GM04503 (cell line): ENCODE data around the gene FSD1.

Source experiments
- DNase-seq: peaks from one replicate; pipeline ENCODE4 v3.0.0-alpha.2; 2012; ENCODE audit warnings: low read depth

Gene FSD1

GRCh38 chr19:4365341-4365740 is 60.9 kb downstream of the FSD1 start:
- DNase-seq = no peak

DNA sequence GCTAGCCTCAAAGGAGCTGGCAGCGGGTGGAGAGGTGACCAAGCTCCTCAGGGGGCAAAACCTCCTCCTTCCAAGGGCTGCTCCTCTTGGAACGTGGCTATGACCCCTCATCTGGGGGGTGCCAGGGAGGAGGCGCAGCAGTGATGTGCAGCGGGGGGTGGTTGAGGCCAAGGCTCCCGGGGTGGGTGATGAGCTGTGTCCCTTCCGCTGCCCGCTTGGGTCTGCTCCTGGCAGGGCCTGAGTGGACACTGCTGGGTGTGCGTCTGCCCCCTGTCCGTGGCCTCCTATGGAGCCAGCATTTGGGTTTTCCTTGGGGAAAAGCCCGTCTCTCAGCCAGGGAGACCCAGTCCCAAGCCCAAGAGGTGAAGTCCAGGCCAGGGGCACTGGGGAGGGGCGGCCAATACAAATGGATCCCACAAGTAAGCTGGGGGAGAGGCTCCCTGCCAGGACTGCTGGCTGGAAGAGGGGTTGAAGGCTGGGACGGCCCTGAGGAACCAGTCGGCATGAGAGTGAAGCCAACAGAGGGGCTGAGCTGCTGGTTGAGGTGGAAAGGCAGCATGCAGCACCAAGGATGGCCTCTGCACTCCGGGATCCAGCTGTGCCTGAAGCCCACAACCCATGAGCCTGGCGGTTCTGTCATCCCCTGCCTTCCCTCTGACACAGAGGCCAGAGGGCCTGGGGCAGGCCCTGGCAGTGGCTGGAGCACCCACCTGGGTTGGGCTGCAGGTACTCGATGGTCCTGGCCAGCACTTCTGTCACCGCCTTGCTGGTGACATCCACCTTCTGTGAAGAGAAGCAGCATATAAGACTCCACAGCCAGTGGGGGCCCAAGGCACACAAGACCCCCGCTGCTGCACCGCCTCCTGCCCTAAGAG is 61.6 kb downstream of the FSD1 start:
- no peak for DNase-seq

- DNase-seq = no peak
Observed at GRCh38 chr19:4366666-4367335, 62.4 kb downstream of the FSD1 start.

- no peak for DNase-seq
Observed at GRCh38 chr19:4367336-4367723, 62.9 kb downstream of the FSD1 start.

DNA sequence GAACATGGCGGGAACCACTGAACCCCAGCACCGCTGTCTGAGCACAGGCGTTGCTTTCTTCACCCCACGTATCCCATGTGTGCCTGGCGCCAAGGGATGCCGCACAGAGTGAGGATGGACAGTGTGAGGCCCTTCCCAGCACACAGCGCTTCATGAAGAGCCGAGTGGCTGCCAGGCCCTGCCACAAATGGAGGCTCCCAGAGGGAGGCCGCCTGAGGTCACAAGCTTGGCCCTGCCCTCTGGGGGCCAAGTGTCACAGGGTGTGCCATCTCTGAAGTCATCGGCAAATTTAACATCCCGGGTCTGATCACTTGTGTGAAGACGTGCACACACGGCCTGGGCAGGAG is 63.4 kb downstream of the FSD1 start:
- DNase-seq = no peak

GRCh38 chr19:4368128-4368820 is 63.9 kb downstream of the FSD1 start:
- DNase-seq = no peak

DNA sequence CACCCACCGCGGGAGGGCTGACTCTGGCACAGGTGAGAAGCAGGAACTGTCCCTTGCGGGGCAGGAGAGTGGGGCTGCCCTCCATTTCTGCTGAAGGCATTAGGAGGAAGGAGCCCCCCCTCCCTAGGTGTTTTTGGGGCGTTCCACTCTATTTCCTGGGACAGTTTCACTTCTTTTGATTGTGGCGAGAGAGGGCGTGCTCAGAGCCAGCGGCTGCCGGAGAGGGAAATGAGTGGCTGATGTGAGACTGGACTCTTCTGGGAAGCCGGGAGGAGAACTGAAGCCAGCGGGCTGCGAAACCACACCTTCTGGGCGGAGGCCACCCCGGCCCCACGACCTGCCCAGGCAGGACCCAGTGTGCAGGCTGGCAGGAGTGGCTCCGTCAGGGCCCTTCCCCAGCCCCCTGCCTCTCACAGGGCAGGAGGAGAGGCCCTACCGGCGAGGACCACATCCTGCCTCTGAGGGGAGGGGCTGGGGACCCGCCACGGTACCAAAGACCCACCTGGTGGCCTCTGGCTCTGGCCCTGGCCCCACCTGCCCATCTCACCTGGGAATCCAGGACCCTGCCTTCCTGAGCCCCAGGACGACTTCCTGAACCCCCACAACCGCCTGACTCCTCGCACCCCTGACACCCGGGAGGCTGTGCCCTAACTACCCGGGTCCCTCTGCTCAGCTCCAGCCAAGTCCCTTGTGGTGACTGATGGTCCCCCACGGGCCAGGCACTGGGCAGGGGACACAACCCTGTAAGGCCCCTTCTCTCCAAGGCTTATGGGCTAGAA is 64.9 kb downstream of the FSD1 start:
- DNase-seq = no peak

GRCh38 chr19:4369888-4370260 is 65.5 kb downstream of the FSD1 start:
- DNase-seq = no peak

- DNase-seq = no peak
Observed at GRCh38 chr19:4370418-4371041, 66.1 kb downstream of the FSD1 start.

GRCh38 chr19:4371247-4372164 is 67.1 kb downstream of the FSD1 start:
- DNase-seq = no peak

DNA sequence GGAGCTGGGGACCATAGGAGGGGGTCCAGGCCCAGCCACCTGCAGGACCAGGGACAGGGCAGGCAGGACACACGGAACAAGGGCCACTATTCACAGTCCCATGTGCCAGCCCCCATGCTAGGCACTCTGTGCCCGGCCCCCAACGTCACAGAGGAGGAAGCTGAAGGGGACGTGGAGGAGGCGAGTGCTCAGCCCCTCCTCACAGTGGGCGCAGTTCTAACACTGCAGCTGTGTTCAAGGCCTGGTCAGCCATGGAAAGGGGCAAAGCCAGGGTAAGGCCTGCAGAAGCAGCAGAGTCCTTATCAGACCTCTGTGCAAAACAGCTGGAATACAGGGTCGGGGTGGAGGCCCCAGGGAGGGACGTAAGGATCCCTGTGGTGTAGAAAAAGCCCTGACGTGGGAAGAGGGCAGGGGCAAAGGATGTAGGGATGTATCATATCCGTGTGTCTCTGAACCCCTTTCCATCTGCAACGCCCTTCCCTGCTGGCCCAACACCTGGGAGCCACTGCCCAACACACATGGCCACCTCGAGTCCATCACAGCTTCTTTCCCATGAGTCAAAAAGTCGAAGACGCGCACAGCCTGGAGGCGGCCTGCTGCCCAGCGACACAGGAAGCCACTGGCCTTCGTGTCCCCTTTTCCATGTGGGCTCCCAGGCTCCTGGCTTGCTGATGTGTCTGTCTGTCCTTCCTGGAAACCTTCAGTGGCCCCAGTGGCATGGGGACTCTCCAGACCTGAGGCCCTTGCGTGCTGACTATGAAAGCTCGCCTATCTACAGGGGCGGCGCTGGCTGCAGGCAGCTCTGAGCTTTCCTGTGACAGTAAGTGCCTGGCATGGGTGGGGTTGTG is 68.0 kb downstream of the FSD1 start:
- DNase-seq = no peak

DNA sequence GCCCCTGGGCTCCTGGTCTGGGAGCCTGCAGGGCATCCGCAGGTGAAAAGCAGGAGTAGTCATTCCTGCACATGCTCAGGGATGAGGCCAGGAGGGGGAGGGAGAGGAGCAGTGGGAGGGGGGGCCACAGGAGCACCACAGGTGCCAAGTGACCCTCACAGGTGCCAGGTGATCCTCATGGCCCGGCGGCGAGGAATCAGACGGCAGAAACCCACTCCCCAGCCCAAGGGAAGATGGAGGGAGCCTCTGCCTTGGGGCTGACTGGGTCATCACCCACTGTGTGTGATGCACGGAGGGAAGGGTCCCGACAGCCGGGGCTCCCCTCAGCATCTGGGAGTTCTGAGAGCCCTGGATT is 68.6 kb downstream of the FSD1 start:
- DNase-seq = no peak
